SKM-1 (cell line): ENCODE results near the gene RPL27A.
A peak's percentile ranks its signal among the peaks of the same experiment; 100 is the strongest.

Experiments
- DNase-seq: peaks from one replicate; lab custom pipeline; 2025; ENCODE audit not compliant: unreplicated experiment; lab: John Stamatoyannopoulos, UW

RPL27A gene

GRCh38 chr11:8698917-8699441 is 16.4 kb downstream of the RPL27A start:
- DNase-seq, result no peak

GRCh38 chr11:8699903-8700302 is 17.3 kb downstream of the RPL27A start:
- DNase-seq, result peak; percentile 23

GRCh38 chr11:8701891-8702597 is 19.5 kb downstream of the RPL27A start:
- no peak for DNase-seq

- no peak for DNase-seq
Measured at GRCh38 chr11:8702598-8702915, 20.0 kb downstream of the RPL27A start.

GRCh38 chr11:8704136-8704535 is 21.5 kb downstream of the RPL27A start:
- no peak for DNase-seq

- peak; percentile 85 for DNase-seq
Measured at GRCh38 chr11:8705146-8705545, 22.6 kb downstream of the RPL27A start.

GRCh38 chr11:8706673-8707432 is 24.3 kb downstream of the RPL27A start:
- DNase-seq, result no peak

- DNase-seq, result no peak
Measured at GRCh38 chr11:8707541-8708191, 25.1 kb downstream of the RPL27A start.

GRCh38 chr11:8709002-8709672 is 26.5 kb downstream of the RPL27A start:
- no peak for DNase-seq

GRCh38 chr11:8709777-8710176 is 27.2 kb downstream of the RPL27A start:
- DNase-seq, result no peak

GRCh38 chr11:8711895-8712442 is 29.4 kb downstream of the RPL27A start:
- DNase-seq, result no peak

- DNase-seq, result no peak
Measured at GRCh38 chr11:8712506-8712905, 29.9 kb downstream of the RPL27A start.

- DNase-seq, result no peak
Measured at GRCh38 chr11:8713760-8714454, 31.3 kb downstream of the RPL27A start.

GRCh38 chr11:8714622-8715225 is 32.1 kb downstream of the RPL27A start:
- no peak for DNase-seq

- DNase-seq, result no peak
Measured at GRCh38 chr11:8715501-8715900, 32.9 kb downstream of the RPL27A start.

GRCh38 chr11:8717544-8717875 is 34.9 kb downstream of the RPL27A start:
- DNase-seq, result no peak

- peak; percentile 65 for DNase-seq
Measured at GRCh38 chr11:8717876-8718753, 35.5 kb downstream of the RPL27A start.

GRCh38 chr11:8719211-8719649 is 36.6 kb downstream of the RPL27A start:
- no peak for DNase-seq

GRCh38 chr11:8719721-8720120 is 37.1 kb downstream of the RPL27A start:
- no peak for DNase-seq
